HS-27A (cell line): Measurements from ENCODE around the gene DYNC1I1.

Experiments used
- DNase-seq: peaks from one replicate; pipeline ENCODE4 v3.0.0-alpha.2; 2012; ENCODE audit warnings: low read depth, missing footprints

The DYNC1I1 gene

GRCh38 chr7:96085953-96086352, 313.6 kb downstream of the DYNC1I1 start:
- DNase-seq: no peak

GRCh38 chr7:96088579-96088978, 316.2 kb downstream of the DYNC1I1 start:
- no peak for DNase-seq

DNA sequence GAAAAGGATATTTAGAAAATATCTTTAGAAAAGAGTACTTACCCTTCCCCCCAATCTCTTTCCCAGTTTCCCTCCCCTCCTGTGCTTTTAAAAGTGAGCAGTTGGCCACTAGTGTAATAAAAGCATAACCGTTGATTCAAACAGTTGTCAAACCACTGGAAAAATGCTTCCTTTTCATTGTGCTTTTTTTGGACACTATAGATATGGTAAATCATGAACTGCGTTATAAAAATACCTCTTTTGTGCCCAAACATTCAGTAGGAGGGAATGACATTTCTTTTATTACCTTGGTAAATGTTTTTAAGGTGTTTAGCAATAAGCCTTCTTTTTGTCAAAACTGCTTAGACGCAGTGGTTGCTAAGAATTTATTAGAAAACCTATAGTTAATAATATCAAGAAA, 317.2 kb downstream of the DYNC1I1 start:
- no peak for DNase-seq

DNA sequence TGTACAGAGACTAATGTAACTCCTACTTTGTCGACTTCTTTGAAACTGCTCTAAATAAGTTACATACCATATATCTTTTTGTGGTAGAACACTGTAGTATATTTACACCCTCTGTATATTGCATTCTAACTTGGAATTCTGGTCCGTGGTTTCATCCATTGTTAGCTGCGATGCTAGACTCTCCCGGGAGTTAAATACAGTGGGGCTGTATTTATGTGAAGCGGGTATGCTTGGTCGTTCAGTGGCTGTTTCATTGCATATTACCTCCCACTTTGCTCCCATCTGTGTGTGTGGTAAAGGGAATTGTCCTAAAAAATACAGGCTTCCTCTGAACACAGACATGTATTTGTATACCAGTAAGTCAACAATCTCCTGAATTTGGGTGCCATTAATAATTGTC, 318.4 kb downstream of the DYNC1I1 start:
- no peak for DNase-seq

GRCh38 chr7:96093435-96093834, 321.1 kb downstream of the DYNC1I1 start:
- no peak for DNase-seq

DNA sequence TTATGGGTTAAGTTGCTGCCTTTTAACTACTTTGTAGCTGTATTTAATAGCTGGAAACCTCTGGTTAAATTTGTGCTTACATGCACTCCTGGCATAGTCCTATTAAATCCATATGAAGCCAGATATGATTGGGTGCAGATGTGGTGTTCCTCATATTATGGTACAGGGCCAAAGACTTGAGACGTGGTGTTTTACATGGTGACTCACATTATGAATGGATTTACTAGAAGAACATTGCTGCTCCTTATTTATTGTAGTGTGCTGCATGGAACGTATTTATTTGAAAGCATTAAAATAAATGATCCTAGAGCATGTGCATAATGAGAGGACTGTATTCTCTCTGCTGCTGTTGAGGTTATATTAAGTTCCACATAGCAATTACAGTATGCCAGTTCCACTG, 325.5 kb downstream of the DYNC1I1 start:
- DNase-seq: no peak

- DNase-seq: no peak
These were observed 328.4 kb downstream of the DYNC1I1 start for GRCh38 chr7:96100737-96101136.

- DNase-seq: no peak
These were observed 329.9 kb downstream of the DYNC1I1 start for GRCh38 chr7:96102096-96102811.

DNA sequence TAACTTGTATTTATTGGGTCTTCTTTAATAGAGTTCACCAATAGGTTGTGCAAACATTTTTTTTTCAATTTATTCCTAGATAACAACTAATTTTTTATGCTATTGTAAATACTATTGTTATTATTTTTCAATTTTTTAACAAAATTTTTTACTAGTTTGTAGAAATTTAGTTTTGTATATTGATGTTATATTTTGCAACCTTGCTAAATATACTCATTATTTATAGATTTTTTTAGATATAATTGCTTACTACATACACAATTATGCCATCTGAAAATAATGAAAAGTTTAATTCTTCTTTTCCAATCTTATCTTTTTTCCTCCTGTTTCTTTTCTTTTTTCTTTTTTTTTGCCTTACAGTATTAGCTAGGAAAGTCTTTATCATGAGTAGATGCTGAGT, 332.6 kb downstream of the DYNC1I1 start:
- DNase-seq: no peak

DNA sequence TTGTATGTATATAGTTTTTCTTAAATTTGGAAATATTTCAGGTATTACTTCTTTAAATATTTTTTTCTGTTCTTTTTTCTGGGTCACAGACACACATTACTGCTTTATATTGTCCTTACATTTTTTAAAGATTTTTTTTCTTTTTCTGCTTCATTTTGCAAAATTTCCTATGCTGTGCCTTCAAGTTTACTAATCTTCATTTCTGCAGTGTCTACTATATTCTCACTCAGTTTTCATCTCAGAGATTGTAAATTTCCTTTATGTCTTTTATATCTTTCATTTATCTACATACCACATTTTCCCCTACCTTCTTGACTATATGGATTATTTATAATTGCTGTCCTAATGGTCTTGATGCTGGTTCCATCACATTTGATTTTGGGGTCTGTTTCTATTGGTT, 339.1 kb downstream of the DYNC1I1 start:
- no peak for DNase-seq

DNA sequence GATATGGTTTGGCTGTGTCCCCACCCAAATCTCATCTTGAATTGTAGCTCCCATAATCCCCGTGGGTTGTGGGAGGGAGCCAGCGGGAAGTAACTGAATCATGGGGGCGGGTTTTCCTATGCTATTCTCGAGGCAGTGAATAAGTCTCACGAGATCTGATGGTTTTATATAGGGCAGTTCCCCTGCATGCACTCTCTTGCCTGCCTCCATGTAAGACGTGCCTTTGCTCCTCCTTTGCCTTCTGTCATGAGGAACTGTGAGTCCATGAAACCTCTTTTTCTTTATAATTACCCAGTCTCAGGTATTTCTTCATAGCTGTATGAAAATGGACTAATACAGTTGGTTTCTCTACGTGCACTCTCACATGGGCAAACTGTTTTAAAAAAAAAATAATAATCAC, 341.8 kb downstream of the DYNC1I1 start:
- no peak for DNase-seq

GRCh38 chr7:96116173-96116572, 343.8 kb downstream of the DYNC1I1 start:
- no peak for DNase-seq

GRCh38 chr7:96118449-96119001, 346.2 kb downstream of the DYNC1I1 start:
- no peak for DNase-seq

GRCh38 chr7:96120445-96121225, 348.3 kb downstream of the DYNC1I1 start:
- DNase-seq: no peak

DNA sequence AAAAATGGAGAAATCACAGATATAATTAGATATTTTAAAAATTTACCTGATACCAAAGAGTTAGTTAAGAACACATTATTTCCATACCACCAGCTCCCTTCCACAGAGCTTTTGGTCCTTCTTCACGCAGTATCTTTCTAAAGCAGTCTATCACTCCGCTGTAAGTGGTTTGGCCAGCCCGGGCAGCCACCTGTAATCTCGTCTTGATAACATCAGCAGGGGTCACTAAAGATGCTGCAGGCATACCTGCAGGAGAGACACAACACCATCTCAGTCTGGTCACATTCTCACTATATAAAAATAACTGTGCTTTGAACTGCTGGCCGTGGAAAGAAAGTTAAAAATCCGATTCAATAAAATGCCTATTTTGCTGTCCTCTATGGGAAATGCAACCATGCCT, 349.4 kb downstream of the DYNC1I1 start:
- DNase-seq: no peak

DNA sequence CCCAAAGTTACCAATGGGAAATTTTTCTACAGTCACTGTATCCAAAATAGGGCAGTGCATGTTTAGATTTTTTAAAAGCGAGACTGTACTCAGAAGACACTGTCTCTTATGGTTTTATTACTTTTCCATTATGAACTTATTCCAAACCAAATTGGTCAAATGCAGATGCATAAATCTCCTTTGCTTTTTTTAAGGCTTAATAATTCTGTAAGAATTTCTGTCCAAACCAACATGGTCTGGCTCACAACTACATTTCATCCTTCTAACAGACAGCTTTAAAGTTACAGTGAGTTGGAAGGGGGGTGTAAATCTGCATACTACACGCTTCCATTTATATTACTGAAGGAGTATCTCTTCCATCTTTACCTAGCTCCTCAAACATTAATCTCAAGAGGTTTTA, 350.4 kb downstream of the DYNC1I1 start:
- DNase-seq: no peak

DNA sequence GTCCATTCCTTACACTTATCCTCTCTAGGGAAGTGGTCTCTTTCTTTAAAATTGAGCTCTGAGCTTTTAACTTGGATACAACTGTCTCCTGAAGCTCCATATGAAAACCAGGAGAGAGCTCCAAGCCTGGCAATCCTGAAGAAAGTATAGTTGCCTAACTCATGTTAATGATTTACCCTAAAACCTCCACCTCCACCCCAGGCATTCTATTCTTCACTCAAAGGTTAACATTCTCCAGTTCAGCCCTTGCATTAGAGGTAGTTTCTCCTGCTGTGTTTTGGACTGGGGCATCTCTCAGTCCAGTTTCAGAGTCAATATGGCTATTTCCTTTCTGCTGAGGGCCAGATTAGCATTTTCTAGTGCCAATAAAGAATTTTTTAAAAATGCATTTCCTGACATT, 354.0 kb downstream of the DYNC1I1 start:
- DNase-seq: no peak

GRCh38 chr7:96127746-96128145, 355.4 kb downstream of the DYNC1I1 start:
- DNase-seq: no peak

DNA sequence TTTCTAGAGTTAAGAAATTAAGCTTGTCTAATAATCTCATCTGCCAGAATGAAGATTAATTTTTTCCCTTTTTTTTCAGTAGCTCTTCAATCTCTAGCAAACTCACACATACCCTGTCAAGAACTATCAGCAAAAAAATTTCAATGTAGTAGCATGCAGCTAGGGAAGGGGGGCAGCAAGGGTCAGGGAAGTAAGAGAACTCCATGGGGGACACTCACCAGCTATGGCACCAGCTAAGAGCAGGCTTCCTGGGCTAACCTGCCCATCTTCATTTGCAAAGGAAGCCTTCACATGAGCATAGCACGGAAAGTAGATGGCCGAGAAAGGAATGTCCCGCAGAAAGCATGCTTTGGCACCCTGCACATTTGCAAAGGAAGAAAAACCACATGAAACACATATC, 359.2 kb downstream of the DYNC1I1 start:
- no peak for DNase-seq

DNA sequence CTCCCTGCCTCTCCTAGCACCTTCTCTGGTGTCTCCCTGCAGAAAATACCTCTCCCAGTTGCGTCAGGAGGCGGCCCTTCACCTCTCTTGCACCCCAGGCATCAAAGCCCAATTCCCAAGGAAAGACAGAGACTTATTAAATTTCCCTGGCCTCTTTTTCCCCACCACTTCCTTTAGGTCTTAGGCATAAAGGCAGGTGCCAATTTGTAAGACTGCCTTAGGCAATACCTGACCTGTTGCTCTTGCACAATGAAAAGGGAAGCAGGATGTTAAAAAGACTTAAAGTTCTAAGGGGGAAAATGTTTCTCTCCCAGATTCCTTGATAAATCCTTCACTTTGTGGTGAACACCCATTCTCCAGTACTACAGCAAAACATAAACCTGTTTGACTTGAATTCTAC, 362.9 kb downstream of the DYNC1I1 start:
- DNase-seq: no peak

- DNase-seq: no peak
These were observed 364.4 kb downstream of the DYNC1I1 start for GRCh38 chr7:96136600-96137239.

DNA sequence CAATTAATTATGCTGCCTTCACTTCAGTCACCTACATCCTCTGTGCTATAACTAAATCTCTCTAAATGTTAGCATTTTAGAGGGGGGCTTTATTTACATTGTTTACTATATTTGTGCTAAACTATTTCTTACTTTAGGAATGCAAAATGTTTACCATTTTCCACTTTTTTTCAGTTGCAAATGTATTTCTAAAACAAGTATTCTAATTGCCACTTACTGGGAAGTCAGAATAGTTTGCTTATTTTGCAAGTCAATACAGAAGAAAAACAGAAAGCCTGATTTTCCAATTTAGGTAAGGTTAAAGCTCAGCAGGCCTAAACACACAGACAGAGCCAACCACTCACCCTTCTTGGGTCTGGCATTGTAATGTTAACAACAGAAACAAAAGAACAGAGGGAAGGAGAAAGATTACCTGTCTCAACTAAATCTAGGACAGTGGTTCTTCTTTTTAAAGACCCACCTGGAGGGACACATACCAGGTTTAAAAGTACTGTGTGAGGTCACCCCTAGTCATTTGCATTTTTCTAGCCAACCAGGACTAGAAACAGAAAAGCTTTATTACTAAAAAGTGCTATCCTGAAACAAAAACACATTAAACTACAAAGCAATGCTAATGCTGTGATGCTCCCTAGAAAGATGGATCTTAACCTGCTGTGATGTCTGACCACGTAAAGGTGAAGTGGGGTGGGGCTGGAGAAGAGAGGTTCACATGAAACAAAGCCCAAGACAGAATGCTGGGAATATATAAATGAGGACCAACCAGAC, 371.3 kb downstream of the DYNC1I1 start:
- DNase-seq: no peak
